K562 (cell line): ENCODE measurements around the gene F12. TPM values are rescaled to one million over a fixed set of nuclear protein-coding genes. Genes with fewer than 3 reads are reported as not detected.

ENCODE experiments used
- ATAC-seq: fragments of 200-7000 bp; cut with Tn5 transposase; 3 replicates; pipeline ENCODE4 v1.9.1; 2020; ENCODE audit warnings: moderate library complexity
- BruUV-seq: library from RNA; stranded (reverse); fragments of 400-500 nt; replicated peaks from 2 replicates; lab custom pipeline; 2021; lab: Mats Ljungman, UMichigan
- CTCF ChIA-PET: fragments of 300-600 bp; formaldehyde crosslinking; extraction: SDS; loops from one replicate; lab custom pipeline; 2021; ENCODE audit warnings: low intra/inter-chr PET ratio; lab: Yijun Ruan, JAX
- POLR2A ChIA-PET: fragments of 300-600, 350-650 bp; sonication (Branson Sonifier 250); formaldehyde crosslinking; extraction: SDS; loops from one replicate; lab custom pipeline; 2021; ENCODE audit warnings: antibody characterized with exemption, inconsistent platforms; lab: Yijun Ruan, JAX
- DNase-seq, 4 experiments: peaks; one replicate each; pipeline versions ENCODE4 v3.0.0 to v3.0.0-alpha.2; 2011 to 2018; ENCODE audit warnings: low spot score in 3 of 4, mixed read lengths in 3 of 4; ENCODE audit errors: extremely low read depth in 1 of 4
- FAIRE-seq: peaks from 2 replicates; lab custom pipeline; 2011; peaks lifted over from hg19 to GRCh38; lab: Jason Lieb, UNC
- H2AFZ ChIP-seq: 2 replicates; pipeline ENCODE4 v1.6.0; 2011; ENCODE audit warnings: low read depth, low read length, control low read depth, inconsistent platforms
- H3K27ac ChIP-seq: fragments of 200-600 bp; 3 replicates; pipeline ENCODE4 v1.8.0; 2011; ENCODE audit warnings: low read depth, mild to moderate bottlenecking, control low read depth, inconsistent platforms, low read length, moderate library complexity, mixed read lengths; ENCODE audit errors: extremely low read depth
- H3K27me3 ChIP-seq, 2 experiments: fragments of 300-600 bp in 1 of 2; 2 replicates in 1 of 2; 3 replicates in 1 of 2; pipeline versions ENCODE4 v1.6.0 to v1.8.0; 2011; ENCODE audit warnings: inconsistent platforms in 2 of 2, low read length in 2 of 2, mild to moderate bottlenecking in 1 of 2, mixed read lengths in 1 of 2, moderate library complexity in 1 of 2; ENCODE audit not compliant: control insufficient read depth in 2 of 2, insufficient read depth in 2 of 2
- H3K36me3 ChIP-seq: fragments of 300-600 bp; 3 replicates; pipeline ENCODE4 v1.8.0; 2011; ENCODE audit warnings: mild to moderate bottlenecking, low read length, inconsistent platforms; ENCODE audit not compliant: control insufficient read depth, insufficient read depth
- H3K4me1 ChIP-seq, 2 experiments: fragments of 200-600 bp in 1 of 2; replicated peaks in 1 of 2; 2 replicates in 1 of 2; 3 replicates in 1 of 2; pipeline versions ENCODE4 v1.5.1 to v1.8.0; 2011; ENCODE audit warnings: inconsistent platforms in 2 of 2, low read length in 2 of 2, mild to moderate bottlenecking in 1 of 2, mixed read lengths in 1 of 2, moderate library complexity in 1 of 2; ENCODE audit not compliant: control insufficient read depth in 2 of 2, insufficient read depth in 2 of 2
- H3K4me2 ChIP-seq: 2 replicates; pipeline ENCODE4 v1.6.1; 2011; ENCODE audit warnings: low read length, control low read depth, inconsistent platforms, mixed read lengths; ENCODE audit not compliant: insufficient read depth
- H3K4me3 ChIP-seq: fragments of 200-600 bp; sonication (generic), shearing (Covaris generic); 2 replicates; pipeline ENCODE4 v1.5.1; 2016; ENCODE audit warnings: control low read depth, inconsistent platforms
- H3K79me2 ChIP-seq: fragments of 200-600 bp; 3 replicates; pipeline ENCODE4 v1.8.0; 2011; ENCODE audit warnings: low read length, inconsistent platforms; ENCODE audit not compliant: control insufficient read depth, insufficient read depth
- H3K9ac ChIP-seq, 2 experiments: 2 replicates each; pipeline versions ENCODE4 v1.6.0 to v1.6.1; 2011; ENCODE audit warnings: low read depth in 2 of 2, low read length in 2 of 2, control low read depth in 1 of 2, inconsistent platforms in 1 of 2, mild to moderate bottlenecking in 1 of 2, mixed read lengths in 1 of 2; ENCODE audit not compliant: insufficient read depth in 1 of 2
- H3K9me1 ChIP-seq: one replicate; pipeline ENCODE4 v1.6.0; 2011; ENCODE audit warnings: inconsistent platforms, mild to moderate bottlenecking, low read length, moderate library complexity; ENCODE audit not compliant: control insufficient read depth, insufficient read depth
- H3K9me3 ChIP-seq: replicated peaks from 2 replicates; pipeline ENCODE4 v1.5.1; 2011; ENCODE audit warnings: low read depth, low read length, inconsistent platforms; ENCODE audit not compliant: control insufficient read depth, insufficient read depth
- H4K20me1 ChIP-seq: replicated peaks from 2 replicates; pipeline ENCODE4 v1.6.1; 2011; ENCODE audit warnings: low read length, inconsistent platforms, mixed read lengths; ENCODE audit not compliant: control insufficient read depth, insufficient read depth
- ARID1B ChIP-seq: fragments of 450-650 bp; IDR thresholded peaks from 2 replicates; pipeline ENCODE4 v1.6.1; 2016; ENCODE audit warnings: antibody characterized with exemption, mild to moderate bottlenecking, inconsistent platforms
- CCAR2 ChIP-seq: fragments of 200-400 bp; formaldehyde crosslinking; IDR thresholded peaks from 2 replicates; pipeline ENCODE4 v1.6.1; 2017; ENCODE audit warnings: mild to moderate bottlenecking, low read depth, low read length
- MLLT1 ChIP-seq, 2 experiments: fragments of 450-650 bp; IDR thresholded peaks; 2 replicates each; pipeline ENCODE4 v1.6.1; 2016
- NCOA1 ChIP-seq: fragments of 450-650 bp; IDR thresholded peaks from 2 replicates; pipeline ENCODE4 v1.6.1; 2016; ENCODE audit warnings: low read depth
- PPARD ChIP-seq: fragments of 250-450 bp; sonication (Bioruptor Pico); IDR thresholded peaks from 2 replicates; pipeline ENCODE4 v1.8.0; 2022; ENCODE audit warnings: inconsistent platforms, mild to moderate bottlenecking, moderate library complexity
- PTTG1 ChIP-seq: fragments of 450-650 bp; IDR thresholded peaks from 2 replicates; pipeline ENCODE4 v1.6.1; 2016; ENCODE audit warnings: low read depth, mild to moderate bottlenecking, missing genetic modification characterization, missing compliant biosample characterization
- REST ChIP-seq, 2 experiments: fragments of 450-650 bp; formaldehyde crosslinking in 1 of 2; IDR thresholded peaks; 2 replicates each; pipeline versions ENCODE4 v1.4.0 to v1.6.1; 2014 to 2020; ENCODE audit warnings: mild to moderate bottlenecking in 2 of 2, borderline replicate concordance in 1 of 2, low read depth in 1 of 2
- SMARCB1 ChIP-seq: IDR thresholded peaks from 2 replicates; pipeline ENCODE4 v1.6.1; 2011; ENCODE audit warnings: improper control_type of control experiment, low read depth; ENCODE audit not compliant: insufficient read length
- XRCC3 ChIP-seq: fragments of 450-650 bp; IDR thresholded peaks from 2 replicates; pipeline ENCODE4 v1.6.1; 2017; ENCODE audit warnings: mild to moderate bottlenecking, moderate library complexity
- ZNF277 ChIP-seq: fragments of 250-450 bp; sonication (Bioruptor Pico); IDR thresholded peaks from 2 replicates; pipeline ENCODE4 v1.8.0; 2022; ENCODE audit warnings: inconsistent platforms, mild to moderate bottlenecking, moderate library complexity, borderline replicate concordance
- WGBS: fragments of 100-300 bp; shearing (Covaris generic); methylation state at CpG from one replicate; pipeline ENCODE4 v1.1.6; 2016; ENCODE audit warnings: low coverage, mixed read lengths; ENCODE audit not compliant: insufficient coverage; ENCODE audit errors: missing lambda C conversion rate; 5-methylcytosine and 5-hydroxymethylcytosine counted together
- in situ Hi-C: fragments of 300-500 bp; cut with MboI; formaldehyde crosslinking; loops from 4 replicates; pipeline ENCODE4 v1.15.0; 2018; ENCODE audit warnings: inconsistent platforms, mixed read lengths
- intact Hi-C: fragments of 100-400 bp; cut with micrococcal nuclease; formaldehyde crosslinking; loops from 2 replicates; pipeline ENCODE4 v1.14.2; 2022
- polyA plus RNA-seq, 8 experiments: library from polyadenylated mRNA; depleted of rRNA in 4 of 8; stranded (reverse) in 5 of 8; unstranded in 3 of 8; fragments of >200 nt; fragmentation: Nextera tagmentation in 2 of 8; fragmentation: Illumina TruSeq in 1 of 8; extraction: Ambion mirVana in 2 of 8; extraction: Trizol in 1 of 8; gene quantifications; 2 replicates each; pipeline versions ENCODE4 v1.2.1 to v1.2.3, GENCODE V29; 2011 to 2014; ENCODE audit warnings: inconsistent platforms in 1 of 8, missing spikeins in 1 of 8
- total RNA-seq, 7 experiments: library from RNA; depleted of rRNA in 6 of 7; stranded (reverse); fragments of >200 nt in 6 of 7; fragmentation: Illumina TruSeq in 2 of 7; extraction: Trizol in 2 of 7; gene quantifications; 2 replicates each; pipeline versions ENCODE4 v1.2.1 to v1.2.3, GENCODE V29; 2011 to 2021; ENCODE audit warnings: low replicate concordance in 1 of 7

The F12 gene
- total and polyA plus RNA-seq, 9 of the 15 experiments (the other 6 are each of a cell fraction or from before 2014, with no cell fraction given), result 0.59 to 18.3 (median 3.6) TPM

GRCh38 chr5:177455036-177455660, 45.8 kb upstream of the F12 start:
- no TSS peak for BruUV-seq
- POLR2A ChIA-PET, result interaction anchor here (0.6 to 2.0 kb wide), 26 partner anchors 8 to 1014 kb away, joined by 3 to 13 read pairs (median 3); partner anchors contain the start of genes MXD3 and PRR7
- in situ Hi-C loops, result loop anchor here (10.0 kb wide), 1 partner anchor 340 kb away; no protein-coding TSS in a partner anchor
- TF ChIP-seq CCAR2 (no peak), XRCC3 (no peak), ZNF277 (no peak), REST (IDR thresholded peaks at IDR 0.05; ENCODE audit: borderline replicate concordance) (peak; percentile 54), REST (CRISPR knock-in tag; IDR thresholded peaks at IDR 0.05; ENCODE audit: low read depth) (no peak; the same call in none of the 2 replicates), SMARCB1 (no peak), NCOA1 (no peak), PTTG1 (tag) (no peak), MLLT1 (IDR thresholded peaks at IDR 0.05) (no peak), ARID1B (no peak), PPARD (no peak)

More at GRCh38 chr5:177455036-177455660, 45.8 kb upstream of the F12 start:
- Histone ChIP-seq H2AFZ (peak overlapping the region; percentile 94), H3K9me1 (peaks cover 3% of the 10 kb centered on the region), H3K27ac (peak overlapping the region; percentile 91), H3K9me3 (no peaks in the 10 kb centered on the region), H3K4me2 (peak overlapping the region; percentile 88), H3K4me1 (peaks cover 0 to 61% of the 10 kb centered on the region in 2 experiments; a peak in 3 of 5 replicates), H3K27me3 (no peaks in the 10 kb centered on the region), H3K36me3 (peaks cover 31% of the 10 kb centered on the region; the same call in 1 of the 3 replicates), H4K20me1 (peaks cover 16% of the 10 kb centered on the region; the same call in 1 of the 2 replicates), H3K4me3 (peak overlapping the region; percentile 88), H3K79me2 (peaks cover 10% of the 10 kb centered on the region; the same call in 2 of the 3 replicates), H3K9ac (peak overlapping the region; percentile 69 to 97)
- intact Hi-C loops, result loop anchor here (2.0 kb wide), 1 partner anchor 28 kb away; the partner anchor contains the start of gene GRK6
- under 1% methylated on average over 53 of the region's 80 CpGs for WGBS
- CTCF ChIA-PET, result interaction anchor here (0.6 to 6.2 kb wide), 9 partner anchors 44 to 384 kb away, joined by 3 to 107 read pairs (median 8); no protein-coding TSS in a partner anchor
- peak; percentile 87 for FAIRE-seq
- DNase-seq, result peak; percentile 81 to 93 (median 86)
- ATAC-seq, result peak; percentile 77
